B cell (primary cell): ENCODE data around the gene WNK1. TPM values are rescaled to one million over a fixed set of nuclear protein-coding genes. Genes with fewer than 3 reads are reported as not detected.
A peak's percentile ranks its signal among the peaks of the same experiment; 100 is the strongest.

ENCODE experiments used
- ATAC-seq: fragments of 200-7000 bp; cut with Tn5 transposase; one replicate; pipeline ENCODE4 v1.10.0; 2021; ENCODE audit warnings: low read depth, mild to moderate bottlenecking, moderate number of reproducible peaks, moderate library complexity
- CTCF ChIA-PET: fragments of 350-600 bp; sonication (Branson Sonifier 250); formaldehyde crosslinking; loops from one replicate; lab custom pipeline; 2021; ENCODE audit warnings: antibody characterized with exemption, inconsistent platforms; lab: Charles Lee
- POLR2A ChIA-PET: fragments of 350-600 bp; sonication (Branson Sonifier 250); formaldehyde crosslinking; loops from one replicate; lab custom pipeline; 2021; ENCODE audit warnings: antibody characterized with exemption; lab: Charles Lee
- DNase-seq: peaks from one replicate; pipeline ENCODE4 v3.0.0; 2013
- H2AFZ ChIP-seq: 2 replicates; pipeline ENCODE4 v1.6.1; 2012; ENCODE audit warnings: mild to moderate bottlenecking, low read depth, low read length; ENCODE audit not compliant: insufficient read depth, poor library complexity, severe bottlenecking
- H3K27ac ChIP-seq, 2 donors: 1 replicate in 1 of 2; 2 replicates in 1 of 2; pipeline ENCODE4 v1.5.1; 2012 to 2013; ENCODE audit warnings: low read length in 2 of 2, mild to moderate bottlenecking in 2 of 2, moderate library complexity in 1 of 2
- H3K27me3 ChIP-seq, 4 experiments: fragments of 200-600 bp in 1 of 4; sonication (generic) in 1 of 4; replicated peaks in 1 of 4; 1 replicate in 2 of 4; 2 replicates in 2 of 4; pipeline versions ENCODE4 v1.6.1 to v1.7.0; 2013 to 2016; ENCODE audit warnings: low read length in 3 of 4, mild to moderate bottlenecking in 2 of 4, mixed read lengths in 1 of 4, moderate library complexity in 1 of 4; ENCODE audit not compliant: insufficient read depth in 4 of 4, control insufficient read depth in 3 of 4; ENCODE audit errors: control extremely low read depth in 1 of 4
- H3K36me3 ChIP-seq, 2 experiments: replicated peaks in 1 of 2; 1 replicate in 1 of 2; 2 replicates in 1 of 2; pipeline versions ENCODE4 v1.6.1 to v1.7.1; 2013; ENCODE audit warnings: low read length in 1 of 2; ENCODE audit not compliant: insufficient read depth in 2 of 2, control insufficient read depth in 1 of 2; ENCODE audit errors: control extremely low read depth in 1 of 2, extremely low read depth in 1 of 2
- H3K4me1 ChIP-seq, 2 donors: fragments of 200-600 bp in 1 of 2; sonication (generic) in 1 of 2; 1 replicate in 1 of 2; 2 replicates in 1 of 2; pipeline versions ENCODE4 v1.5.1 to v1.6.1; 2013 to 2017; ENCODE audit warnings: low read length in 2 of 2; ENCODE audit not compliant: control insufficient read depth in 2 of 2, insufficient read depth in 2 of 2
- H3K4me2 ChIP-seq: replicated peaks from 2 replicates; pipeline ENCODE3; 2012; ENCODE audit warnings: mild to moderate bottlenecking, low read depth, low read length; ENCODE audit not compliant: poor library complexity, severe bottlenecking
- H3K4me3 ChIP-seq, 5 experiments: fragments of 200-600 bp in 1 of 5; sonication (generic) in 1 of 5; 1 replicate in 3 of 5; 2 replicates in 2 of 5; pipeline versions ENCODE4 v1.5.1 to v1.7.0; 2011 to 2016; ENCODE audit warnings: low read length in 4 of 5, mild to moderate bottlenecking in 4 of 5, low read depth in 2 of 5, control low read depth in 1 of 5, moderate library complexity in 1 of 5; ENCODE audit not compliant: insufficient read depth in 1 of 5; ENCODE audit errors: control extremely low read depth in 1 of 5, extremely low read depth in 1 of 5
- H3K79me2 ChIP-seq: fragments of 200-600 bp; sonication (generic); one replicate; pipeline ENCODE4 v1.6.0; 2016; ENCODE audit warnings: low read length; ENCODE audit not compliant: control insufficient read depth, insufficient read depth
- H3K9ac ChIP-seq: fragments of 200-600 bp; sonication (generic); 2 replicates; pipeline ENCODE4 v1.6.1; 2017; ENCODE audit warnings: mild to moderate bottlenecking, low read length, moderate library complexity
- H3K9me3 ChIP-seq, 3 donors: one replicate each; pipeline versions ENCODE4 v1.6.1 to v1.7.1; 2013; ENCODE audit warnings: low read length in 2 of 3; ENCODE audit not compliant: control insufficient read depth in 2 of 3, insufficient read depth in 1 of 3; ENCODE audit errors: control extremely low read depth in 1 of 3
- H4K20me1 ChIP-seq: 2 replicates; pipeline ENCODE4 v1.6.0; 2012; ENCODE audit warnings: mild to moderate bottlenecking, low read length; ENCODE audit not compliant: insufficient read depth, control insufficient read depth, poor library complexity, severe bottlenecking
- H3K27ac Mint-ChIP-seq: one replicate; pipeline ENCODE4 v1.8.0; 2021; ENCODE audit warnings: mixed read lengths
- H3K27me3 Mint-ChIP-seq: one replicate; pipeline ENCODE4 v1.8.0; 2021; ENCODE audit warnings: mixed read lengths
- H3K4me1 Mint-ChIP-seq: one replicate; pipeline ENCODE4 v1.8.0; 2021; ENCODE audit warnings: mixed read lengths
- H3K4me3 Mint-ChIP-seq: one replicate; pipeline ENCODE4 v1.8.0; 2021; ENCODE audit warnings: mixed read lengths
- H3K9me3 Mint-ChIP-seq: one replicate; pipeline ENCODE4 v1.8.0; 2022; ENCODE audit warnings: mixed read lengths; ENCODE audit not compliant: insufficient read depth
- EZH2 ChIP-seq: IDR thresholded peaks from 2 replicates; pipeline ENCODE4 v1.6.1; 2012; ENCODE audit warnings: borderline replicate concordance, low read depth, mild to moderate bottlenecking, moderate library complexity, low read length; ENCODE audit not compliant: insufficient read depth, poor library complexity, severe bottlenecking
- WGBS: methylation state at CpG from one replicate; pipeline ENCODE4 v1.1.5; 2013; ENCODE audit warnings: missing lambda C conversion rate; ENCODE audit not compliant: insufficient coverage; 5-methylcytosine and 5-hydroxymethylcytosine counted together
- intact Hi-C: fragments of 100-400 bp; cut with micrococcal nuclease; formaldehyde crosslinking; loops from one replicate; pipeline ENCODE4 v1.10.0; 2022
- polyA plus RNA-seq: library from polyadenylated mRNA; depleted of rRNA; stranded (reverse); fragments of >200 nt; gene quantifications from 2 replicates; pipeline ENCODE4 v1.2.3, GENCODE V29; 2012
- total RNA-seq, 2 donors: library from RNA; stranded (reverse); fragments of 120-200 nt in 1 of 2; gene quantifications; 1 replicate in 1 of 2; 2 replicates in 1 of 2; pipeline versions ENCODE4 v1.2.3 to v1.2.4, GENCODE V29; 2013 to 2022
- TF ChIP-seq, protein P1 (sequence below): fragments of 200-600 bp; IDR thresholded peaks from one replicate; pipeline ENCODE4 v1.8.0; 2022; ENCODE audit warnings: antibody characterized with exemption, mild to moderate bottlenecking

Gene WNK1
- total and polyA plus RNA-seq, 2 donors (not counting 1 experiment from before 2014, with no cell fraction given) = 43.9 to 188 TPM

DNA sequence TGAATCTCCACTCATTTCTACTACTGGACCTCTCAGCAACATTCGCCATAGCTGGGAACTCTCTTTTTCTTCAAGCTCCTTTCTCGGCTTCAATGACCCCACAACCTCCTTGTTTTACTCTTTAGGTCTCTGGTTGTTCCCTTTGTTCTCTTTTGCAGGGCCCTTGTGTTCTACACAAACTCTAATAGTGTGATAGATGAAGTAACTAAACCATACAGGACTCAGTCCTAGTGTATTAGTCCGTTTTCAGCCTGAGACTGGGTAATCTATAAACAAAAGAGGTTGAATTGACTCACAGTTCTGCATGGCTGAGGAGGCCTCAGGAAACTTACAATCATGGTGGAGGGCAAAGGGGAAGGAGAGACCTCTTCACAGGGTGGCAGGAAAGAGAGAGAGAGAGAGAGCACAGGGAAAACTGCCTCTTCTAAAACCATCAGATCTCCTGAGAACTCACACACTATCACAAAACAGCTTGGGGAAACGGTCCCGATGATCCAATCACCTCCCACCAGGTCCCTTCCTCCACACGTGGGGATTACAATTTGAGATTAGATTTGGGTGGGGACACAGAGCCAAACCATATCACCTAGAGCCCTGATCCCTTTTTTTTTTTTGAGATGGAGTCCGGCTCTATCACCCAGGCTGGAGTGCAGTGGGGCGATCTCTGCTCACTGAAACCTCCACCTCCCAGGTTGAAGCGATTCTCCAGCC, 32.0 kb upstream of the WNK1 start:
- Histone ChIP-seq H3K27ac (peak overlapping the region; percentile 31 to 78), H3K4me2 (peak overlapping the region; percentile 58), H2AFZ (peak overlapping the region; percentile 87), H3K4me3 (peak overlapping the region in 2 of 5 experiments; percentile 23 to 27), H3K79me2 (no peaks in the 10 kb centered on the region), H3K9ac (peak overlapping the region; percentile 42), H3K36me3 (no peaks in the 10 kb centered on the region), H4K20me1 (no peaks in the 10 kb centered on the region), H3K27me3 (no peaks in the 10 kb centered on the region), H3K9me3 (peaks cover 0 to 3% (median 0%) of the 10 kb centered on the region in 3 donors), H3K4me1 (peaks cover 21% of the 10 kb centered on the region in 2 donors)
- H3K4me1 Mint-ChIP-seq = peaks cover 31% of the 10 kb centered on the region
- ChIA-PET POLR2A (interaction anchor here (0.6 to 2.3 kb wide), 5 partner anchors 8 to 179 kb away, joined by 3 to 10 read pairs (median 5); partner anchors contain the start of gene WNK1), CTCF (interaction anchor here (0.8 to 2.5 kb wide), 5 partner anchors 8 to 144 kb away, joined by 3 to 15 read pairs (median 5); no protein-coding TSS in a partner anchor)
- DNase-seq (no peak), ATAC-seq (no peak)
- no peaks in the 10 kb centered on the region for H3K27me3 Mint-ChIP-seq
- H3K4me3 Mint-ChIP-seq = peak overlapping the region; percentile 87
- H3K27ac Mint-ChIP-seq = peak overlapping the region; percentile 97
- peaks cover 3% of the 10 kb centered on the region for H3K9me3 Mint-ChIP-seq
- intact Hi-C loops = loop anchor here (5.0 kb wide), 1 partner anchor 33 kb away; no protein-coding TSS in a partner anchor
- WGBS = 100% methylated on average over 1 of the region's 9 CpGs
- TF ChIP-seq EZH2 = no peak
- TF ChIP-seq, protein P1, sequence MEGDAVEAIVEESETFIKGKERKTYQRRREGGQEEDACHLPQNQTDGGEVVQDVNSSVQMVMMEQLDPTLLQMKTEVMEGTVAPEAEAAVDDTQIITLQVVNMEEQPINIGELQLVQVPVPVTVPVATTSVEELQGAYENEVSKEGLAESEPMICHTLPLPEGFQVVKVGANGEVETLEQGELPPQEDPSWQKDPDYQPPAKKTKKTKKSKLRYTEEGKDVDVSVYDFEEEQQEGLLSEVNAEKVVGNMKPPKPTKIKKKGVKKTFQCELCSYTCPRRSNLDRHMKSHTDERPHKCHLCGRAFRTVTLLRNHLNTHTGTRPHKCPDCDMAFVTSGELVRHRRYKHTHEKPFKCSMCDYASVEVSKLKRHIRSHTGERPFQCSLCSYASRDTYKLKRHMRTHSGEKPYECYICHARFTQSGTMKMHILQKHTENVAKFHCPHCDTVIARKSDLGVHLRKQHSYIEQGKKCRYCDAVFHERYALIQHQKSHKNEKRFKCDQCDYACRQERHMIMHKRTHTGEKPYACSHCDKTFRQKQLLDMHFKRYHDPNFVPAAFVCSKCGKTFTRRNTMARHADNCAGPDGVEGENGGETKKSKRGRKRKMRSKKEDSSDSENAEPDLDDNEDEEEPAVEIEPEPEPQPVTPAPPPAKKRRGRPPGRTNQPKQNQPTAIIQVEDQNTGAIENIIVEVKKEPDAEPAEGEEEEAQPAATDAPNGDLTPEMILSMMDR = no peak
